ENCODE data around the gene LRRC8A. TPM values are rescaled to one million over a fixed set of nuclear protein-coding genes. Genes with fewer than 3 reads are reported as not detected.
"Not testable (repeated sequence)": the region's sequence is repeated elsewhere in the genome, so short reads cannot be mapped to it uniquely, and the experiment has no call there.

Gene LRRC8A
- total RNA-seq, 1 experiment from 2014 or later = 46.8 TPM

DNA sequence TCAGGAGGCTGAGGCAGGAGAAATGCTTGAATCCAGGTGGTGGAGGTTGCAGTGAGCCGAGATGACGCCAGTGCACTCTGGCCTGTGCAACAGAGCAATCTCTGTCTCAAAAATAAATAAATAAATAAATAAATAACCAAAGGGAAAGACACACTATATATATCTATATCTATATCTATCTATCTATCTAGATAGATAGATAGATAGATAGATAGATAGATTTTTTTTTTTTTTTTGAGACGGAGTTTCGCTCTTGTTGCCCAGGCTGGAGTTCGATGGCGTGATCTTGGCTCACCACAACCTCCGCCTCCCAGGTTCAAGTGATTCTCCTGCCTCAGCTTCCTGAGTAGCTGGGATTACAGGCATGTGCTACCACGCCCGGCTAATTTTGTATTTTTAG lies 79.5 kb downstream of the LRRC8A start:
- DNase-seq (ENCODE audit: low read depth) = not testable (repeated sequence)

Other genes starting within 250 kb of the LRRC8A start
- 160 and 162 TPM in 2 replicates for gene DYNC2I2, start 225.3 kb upstream of the LRRC8A start, total RNA-seq (2014; rRNA removed)
- gene SET, start 192.9 kb upstream of the LRRC8A start, total RNA-seq (2014; rRNA removed) = 454 and 528 TPM in 2 replicates
- gene PKN3, start 179.6 kb upstream of the LRRC8A start, total RNA-seq (2014; rRNA removed) = 4.2 and 4.4 TPM in 2 replicates
- gene ZDHHC12, start 158.0 kb upstream of the LRRC8A start, total RNA-seq (2014; rRNA removed) = 60.5 and 64.6 TPM in 2 replicates
- gene ZER1, start 110.2 kb upstream of the LRRC8A start, total RNA-seq (2014; rRNA removed) = 24.2 and 24.5 TPM in 2 replicates
- gene TBC1D13, start 94.9 kb upstream of the LRRC8A start, total RNA-seq (2014; rRNA removed) = 17.6 and 28.1 TPM in 2 replicates
- gene ENDOG, start 63.6 kb upstream of the LRRC8A start, total RNA-seq (2014; rRNA removed) = 30.5 and 48.3 TPM in 2 replicates
- gene SPOUT1, start 52.3 kb upstream of the LRRC8A start, total RNA-seq (2014; rRNA removed) = 29.9 and 32.1 TPM in 2 replicates
- 9.6 and 9.8 TPM in 2 replicates for gene KYAT1, start 183 bp upstream of the LRRC8A start, total RNA-seq (2014; rRNA removed)
- gene PHYHD1, start 38.8 kb downstream of the LRRC8A start, total RNA-seq (2014; rRNA removed) = 17.3 and 19.5 TPM in 2 replicates
- gene DOLK, start 65.5 kb downstream of the LRRC8A start, total RNA-seq (2014; rRNA removed) = 34.4 and 39.0 TPM in 2 replicates
- gene NUP188, start 65.6 kb downstream of the LRRC8A start, total RNA-seq (2014; rRNA removed) = 61.6 and 80.0 TPM in 2 replicates
- 48.2 and 52.6 TPM in 2 replicates for gene SH3GLB2, start 146.2 kb downstream of the LRRC8A start, total RNA-seq (2014; rRNA removed)
- gene MIGA2, start 154.5 kb downstream of the LRRC8A start, total RNA-seq (2014; rRNA removed) = 29.1 and 31.4 TPM in 2 replicates
- 11.1 and 12.8 TPM in 2 replicates for gene DOLPP1, start 199.0 kb downstream of the LRRC8A start, total RNA-seq (2014; rRNA removed)
- gene CRAT, start 228.7 kb downstream of the LRRC8A start, total RNA-seq (2014; rRNA removed) = 41.9 and 47.9 TPM in 2 replicates
- 113 and 122 TPM in 2 replicates for gene PTPA, start 229.3 kb downstream of the LRRC8A start, total RNA-seq (2014; rRNA removed)